Measurements from ENCODE around the gene CASKIN1. TPM values are rescaled to one million over a fixed set of nuclear protein-coding genes. Genes with fewer than 3 reads are reported as not detected.

CASKIN1 gene
- polyA plus RNA-seq, 1 donor (not counting 4 experiments of a cell fraction or from before 2014, with no cell fraction given) = 0.04 TPM

DNA sequence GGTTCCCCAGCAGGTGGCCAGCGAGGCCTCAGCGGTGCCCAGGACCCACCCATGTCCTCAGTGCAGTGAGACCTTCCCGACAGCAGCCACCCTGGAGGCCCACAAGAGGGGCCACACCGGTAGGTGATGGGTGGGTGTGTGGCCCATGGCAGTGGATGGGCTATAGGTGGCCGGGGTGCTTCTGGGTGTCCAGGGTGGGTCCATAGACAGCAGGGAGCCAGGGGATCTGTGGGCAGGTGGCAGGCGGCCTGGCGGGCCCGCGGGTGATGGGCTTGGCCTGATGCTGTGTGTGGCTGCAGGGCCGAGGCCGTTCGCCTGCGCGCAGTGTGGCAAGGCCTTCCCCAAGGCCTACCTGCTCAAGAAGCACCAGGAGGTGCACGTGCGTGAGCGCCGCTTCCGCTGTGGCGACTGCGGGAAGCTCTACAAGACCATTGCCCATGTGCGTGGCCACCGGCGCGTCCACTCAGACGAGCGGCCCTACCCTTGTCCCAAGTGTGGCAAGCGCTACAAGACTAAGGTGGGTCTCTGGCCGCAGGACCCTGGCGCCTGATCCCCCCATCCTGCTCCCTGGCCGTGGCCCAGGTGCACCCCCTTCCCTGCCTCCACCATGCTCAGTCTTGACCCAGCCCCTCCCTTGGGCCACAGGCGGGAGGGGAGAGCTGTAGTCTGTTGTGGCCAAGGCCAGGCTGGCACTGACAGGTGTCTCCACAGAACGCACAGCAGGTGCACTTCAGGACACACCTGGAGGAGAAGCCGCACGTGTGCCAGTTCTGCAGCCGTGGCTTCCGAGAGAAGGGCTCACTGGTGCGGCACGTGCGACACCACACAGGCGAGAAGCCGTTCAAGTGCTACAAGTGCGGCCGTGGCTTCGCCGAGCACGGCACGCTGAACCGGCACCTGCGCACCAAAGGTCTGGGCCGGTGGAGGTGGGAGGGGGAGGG is 37.7 kb upstream of the CASKIN1 start:
- Histone ChIP-seq H3K4me2 (ENCODE audit: control insufficient read depth, extremely low read depth, insufficient read depth, low read depth, low read length) (no peak overlapping the region), H3K4me1 (ENCODE audit: control insufficient read depth, extremely low read depth, insufficient read depth, low read length) (peaks cover 11% of the 10 kb centered on the region), H3K9ac (ENCODE audit: control insufficient read depth, extremely low read depth, insufficient read depth, low read length) (no peak overlapping the region), H4K20me1 (ENCODE audit: control insufficient read depth, extremely low read depth, insufficient read depth, low read length) (peaks cover 10% of the 10 kb centered on the region), H2AFZ (ENCODE audit: control insufficient read depth, low read length) (no peak overlapping the region), H3K4me3 (ENCODE audit: control insufficient read depth in 2 of 3, extremely low read depth in 1 of 3, insufficient read depth in 2 of 3, low read depth in 1 of 3, low read length in 3 of 3) (no peak overlapping the region), H3K27ac (ENCODE audit: control insufficient read depth, insufficient read depth, low read length) (no peak overlapping the region), H3K9me3 (ENCODE audit: control insufficient read depth, low read depth, low read length) (no peaks in the 10 kb centered on the region), H3K9me1 (ENCODE audit: control insufficient read depth, extremely low read depth, insufficient read depth, low read length) (peaks cover 3% of the 10 kb centered on the region), H3K27me3 (ENCODE audit: control insufficient read depth, extremely low read depth, insufficient read depth, low read length) (peaks cover 32% of the 10 kb centered on the region), H3K79me2 (ENCODE audit: control insufficient read depth, insufficient read depth, low read length) (no peaks in the 10 kb centered on the region), H3K36me3 (ENCODE audit: control insufficient read depth in 2 of 2, extremely low read depth in 1 of 2, insufficient read depth in 2 of 2, low read length in 2 of 2) (peaks cover 21 to 41% of the 10 kb centered on the region in 2 experiments)
- TF ChIP-seq CTCF (optimal IDR thresholded peaks at IDR 0.05 in 1 of 3, IDR thresholded peaks at IDR 0.05 in 1 of 3, conservative IDR thresholded peaks at IDR 0.05 in 1 of 3; ENCODE audit: extremely low read depth in 1 of 3, insufficient read depth in 2 of 3, low read length in 3 of 3) (no peak), EZH2 (IDR thresholded peaks at IDR 0.05; ENCODE audit: low read length) (no peak)
- FAIRE-seq (no peak), DNase-seq (ENCODE audit: low read depth, low spot score) (no peak)
- dilution Hi-C loops (cut with MboI; ENCODE audit: extremely low pct_ligation_motif_present, low sequenced_read_pairs) = no loop called here

DNA sequence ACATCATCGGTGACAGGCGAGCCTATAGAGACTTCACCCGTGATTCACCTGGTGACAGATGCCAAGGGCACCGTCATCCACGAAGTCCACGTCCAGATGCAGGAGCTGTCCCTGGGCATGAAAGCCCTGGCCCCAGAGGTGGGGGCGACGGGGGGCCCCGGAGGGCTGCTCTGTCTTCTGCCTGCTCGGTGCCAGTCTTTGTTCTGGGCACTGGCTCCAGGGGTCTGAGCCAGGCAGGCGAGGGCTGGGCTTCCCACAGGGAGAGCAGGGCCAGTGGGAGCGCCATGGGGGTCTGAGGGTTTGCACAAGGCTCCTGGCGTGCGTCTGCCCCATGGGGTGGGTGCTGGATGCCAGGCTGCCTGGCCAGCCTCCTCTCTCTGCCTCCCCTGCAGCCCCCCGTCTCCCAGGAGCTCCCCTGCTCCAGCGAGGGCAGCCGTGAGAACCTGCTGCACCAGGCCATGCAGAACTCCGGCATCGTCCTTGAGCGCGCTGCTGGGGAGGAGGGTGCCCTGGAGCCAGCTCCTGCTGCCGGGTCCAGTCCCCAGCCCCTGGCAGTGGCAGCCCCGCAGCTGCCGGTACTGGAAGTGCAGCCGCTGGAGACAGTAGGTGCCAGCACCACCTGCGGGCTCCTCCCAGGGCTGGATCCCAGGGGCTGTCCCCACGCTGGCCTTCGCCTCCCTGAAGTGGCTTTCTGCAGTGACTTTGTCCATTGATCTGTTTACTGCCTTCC is 36.8 kb upstream of the CASKIN1 start:
- Histone ChIP-seq H3K9me3 (ENCODE audit: control insufficient read depth, low read depth, low read length) (no peaks in the 10 kb centered on the region), H3K79me2 (ENCODE audit: control insufficient read depth, insufficient read depth, low read length) (peaks cover 6% of the 10 kb centered on the region), H3K9me1 (ENCODE audit: control insufficient read depth, extremely low read depth, insufficient read depth, low read length) (peaks cover 3% of the 10 kb centered on the region), H3K36me3 (ENCODE audit: control insufficient read depth in 2 of 2, extremely low read depth in 1 of 2, insufficient read depth in 2 of 2, low read length in 2 of 2) (peaks cover 26 to 50% of the 10 kb centered on the region in 2 experiments), H4K20me1 (ENCODE audit: control insufficient read depth, extremely low read depth, insufficient read depth, low read length) (peaks cover 10% of the 10 kb centered on the region), H3K4me2 (ENCODE audit: control insufficient read depth, extremely low read depth, insufficient read depth, low read depth, low read length) (no peak overlapping the region), H3K9ac (ENCODE audit: control insufficient read depth, extremely low read depth, insufficient read depth, low read length) (no peak overlapping the region), H2AFZ (ENCODE audit: control insufficient read depth, low read length) (no peak overlapping the region), H3K27ac (ENCODE audit: control insufficient read depth, insufficient read depth, low read length) (no peak overlapping the region), H3K4me3 (ENCODE audit: control insufficient read depth in 2 of 3, extremely low read depth in 1 of 3, insufficient read depth in 2 of 3, low read depth in 1 of 3, low read length in 3 of 3) (no peak overlapping the region), H3K27me3 (ENCODE audit: control insufficient read depth, extremely low read depth, insufficient read depth, low read length) (peaks cover 28% of the 10 kb centered on the region), H3K4me1 (ENCODE audit: control insufficient read depth, extremely low read depth, insufficient read depth, low read length) (peaks cover 11% of the 10 kb centered on the region)
- TF ChIP-seq EZH2 (IDR thresholded peaks at IDR 0.05; ENCODE audit: low read length) (no peak), CTCF (optimal IDR thresholded peaks at IDR 0.05 in 1 of 3, IDR thresholded peaks at IDR 0.05 in 1 of 3, conservative IDR thresholded peaks at IDR 0.05 in 1 of 3; ENCODE audit: extremely low read depth in 1 of 3, insufficient read depth in 2 of 3, low read length in 3 of 3) (no peak)
- no peak for DNase-seq (ENCODE audit: low read depth, low spot score)
- dilution Hi-C loops (cut with MboI; ENCODE audit: extremely low pct_ligation_motif_present, low sequenced_read_pairs) = no loop called here
- no peak for FAIRE-seq

Measured in keratinocyte (primary cell).